Stimulated activated CD4-positive, alpha-beta T cell treated with anti-CD3 and anti-CD28 coated beads, Interleukin-2, amount 100 ng/mL, for 48 hours (primary cell): ENCODE measurements around the gene DGKD.

ENCODE experiments used
- DNase-seq, 2 donors: peaks; one replicate each; pipeline ENCODE4 v3.0.0-alpha.2; 2020

The DGKD gene

DNA sequence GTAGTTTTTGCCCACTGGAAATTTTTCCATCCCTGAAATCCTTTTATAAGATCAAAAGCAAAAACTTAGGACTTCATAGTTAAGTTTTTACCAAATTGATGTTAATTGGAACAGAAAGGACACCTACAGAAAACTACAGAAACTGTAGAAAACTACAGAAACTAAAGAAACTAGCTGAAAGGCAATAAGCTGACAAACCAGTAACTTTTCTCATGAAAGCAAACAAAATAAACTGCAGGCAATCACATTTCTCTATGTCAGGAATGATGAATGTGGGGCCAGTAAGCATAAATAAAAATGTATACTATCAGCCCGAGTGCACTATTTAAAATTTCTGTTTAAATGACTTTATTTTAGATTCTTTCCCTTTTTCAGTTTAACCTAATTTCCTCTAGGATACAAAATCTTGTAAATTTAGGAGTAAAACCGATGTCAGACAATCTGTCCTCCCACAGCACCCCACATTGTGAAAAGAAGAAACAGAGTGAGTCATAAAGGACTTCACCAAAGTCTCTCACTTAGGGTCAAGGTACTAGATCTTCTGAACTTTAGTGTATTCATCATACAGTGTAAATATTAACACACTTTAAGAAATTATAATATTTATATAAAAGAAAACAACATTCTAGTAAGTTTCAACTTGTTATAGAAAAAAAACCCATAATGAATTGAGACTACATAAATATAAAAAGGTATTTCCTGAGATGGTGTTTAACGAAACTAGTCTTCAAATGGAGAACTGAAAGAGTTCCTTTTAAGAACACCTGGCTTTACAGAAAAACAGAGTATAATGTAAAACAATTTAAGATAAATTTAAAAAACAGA is 165.7 kb downstream of the DGKD start:
- no peak for DNase-seq
